ENCODE measurements around the gene PATL2. TPM values are rescaled to one million over a fixed set of nuclear protein-coding genes. Genes with fewer than 3 reads are reported as not detected.
"Not testable (repeated sequence)": the region's sequence is repeated elsewhere in the genome, so short reads cannot be mapped to it uniquely, and the experiment has no call there.

PATL2 gene
- total and polyA plus RNA-seq, 2 donors = 0.57 to 1.7 TPM

GRCh38 chr15:44694416-44694815 is 16.7 kb downstream of the PATL2 start:
- no peak for DNase-seq (ENCODE audit: extremely low spot score)
- no peaks in the 10 kb centered on the region for H3K4me1 ChIP-seq (ENCODE audit: insufficient read depth)
- no peak overlapping the region for H3K27ac ChIP-seq (ENCODE audit: low read depth)
- 71% methylated on average over 4 of the region's 4 CpGs for WGBS
- H3K4me3 ChIP-seq (ENCODE audit: low read depth, low read length) = no peak overlapping the region
- H3K36me3 ChIP-seq (ENCODE audit: insufficient read depth) = no peaks in the 10 kb centered on the region

GRCh38 chr15:44692659-44693058 is 18.5 kb downstream of the PATL2 start:
- no peaks in the 10 kb centered on the region for H3K4me1 ChIP-seq (ENCODE audit: insufficient read depth)
- H3K4me3 ChIP-seq (ENCODE audit: low read depth, low read length) = no peak overlapping the region
- no peak for DNase-seq (ENCODE audit: extremely low spot score)
- no peaks in the 10 kb centered on the region for H3K36me3 ChIP-seq (ENCODE audit: insufficient read depth)
- WGBS = 94% methylated on average over 1 of the region's 1 CpG
- H3K27ac ChIP-seq (ENCODE audit: low read depth) = no peak overlapping the region

GRCh38 chr15:44690245-44690644 is 20.9 kb downstream of the PATL2 start:
- H3K36me3 ChIP-seq (ENCODE audit: insufficient read depth); H3K4me3 ChIP-seq (ENCODE audit: low read depth, low read length); H3K27ac ChIP-seq (ENCODE audit: low read depth); H3K4me1 ChIP-seq (ENCODE audit: insufficient read depth); DNase-seq (ENCODE audit: extremely low spot score): not testable (repeated sequence)
- 52% methylated on average over 1 of the region's 1 CpG for WGBS

GRCh38 chr15:44689318-44689717 is 21.8 kb downstream of the PATL2 start:
- not testable (repeated sequence) for H3K36me3 ChIP-seq (ENCODE audit: insufficient read depth); H3K27ac ChIP-seq (ENCODE audit: low read depth); H3K4me3 ChIP-seq (ENCODE audit: low read depth, low read length); DNase-seq (ENCODE audit: extremely low spot score); H3K4me1 ChIP-seq (ENCODE audit: insufficient read depth)
- 85% methylated on average over 2 of the region's 2 CpGs for WGBS

- not testable (repeated sequence) for H3K36me3 ChIP-seq (ENCODE audit: insufficient read depth); H3K27ac ChIP-seq (ENCODE audit: low read depth); H3K4me1 ChIP-seq (ENCODE audit: insufficient read depth); DNase-seq (ENCODE audit: extremely low spot score); H3K4me3 ChIP-seq (ENCODE audit: low read depth, low read length)
- 40% methylated on average over 8 of the region's 8 CpGs for WGBS
Observed at GRCh38 chr15:44682809-44683682, 28.1 kb downstream of the PATL2 start.

- H3K36me3 ChIP-seq (ENCODE audit: insufficient read depth) = no peaks in the 10 kb centered on the region
- H3K4me1 ChIP-seq (ENCODE audit: insufficient read depth) = no peaks in the 10 kb centered on the region
- no peak overlapping the region for H3K4me3 ChIP-seq (ENCODE audit: low read depth, low read length)
- H3K27ac ChIP-seq (ENCODE audit: low read depth) = no peak overlapping the region
- WGBS = 71% methylated on average over 2 of the region's 2 CpGs
- no peak for DNase-seq (ENCODE audit: extremely low spot score)
Observed at GRCh38 chr15:44682211-44682610, 28.9 kb downstream of the PATL2 start.

- H3K4me1 ChIP-seq (ENCODE audit: insufficient read depth) = no peaks in the 10 kb centered on the region
- no peak overlapping the region for H3K27ac ChIP-seq (ENCODE audit: low read depth)
- WGBS = 61% methylated on average over 7 of the region's 7 CpGs
- no peak for DNase-seq (ENCODE audit: extremely low spot score)
- H3K4me3 ChIP-seq (ENCODE audit: low read depth, low read length) = no peak overlapping the region
- H3K36me3 ChIP-seq (ENCODE audit: insufficient read depth) = no peaks in the 10 kb centered on the region
Observed at GRCh38 chr15:44676676-44677075, 34.4 kb downstream of the PATL2 start.

- Histone ChIP-seq H3K4me3 (ENCODE audit: low read depth, low read length) (no peak overlapping the region), H3K27ac (ENCODE audit: low read depth) (no peak overlapping the region), H3K4me1 (ENCODE audit: insufficient read depth) (no peaks in the 10 kb centered on the region), H3K36me3 (ENCODE audit: insufficient read depth) (no peaks in the 10 kb centered on the region)
- WGBS = 80% methylated on average over 5 of the region's 5 CpGs
- DNase-seq (ENCODE audit: extremely low spot score) = no peak
Observed at GRCh38 chr15:44675911-44676310, 35.2 kb downstream of the PATL2 start.

- WGBS = 95% methylated on average over 2 of the region's 2 CpGs
- H3K36me3 ChIP-seq (ENCODE audit: insufficient read depth) = no peaks in the 10 kb centered on the region
Observed at GRCh38 chr15:44673639-44674038, 37.5 kb downstream of the PATL2 start.

GRCh38 chr15:44670087-44670950 is 40.8 kb downstream of the PATL2 start:
- Histone ChIP-seq H3K36me3 (ENCODE audit: insufficient read depth) (no peaks in the 10 kb centered on the region), H3K4me3 (ENCODE audit: low read depth, low read length) (no peak overlapping the region), H3K4me1 (ENCODE audit: insufficient read depth) (no peaks in the 10 kb centered on the region), H3K27ac (ENCODE audit: low read depth) (no peak overlapping the region)
- DNase-seq (ENCODE audit: extremely low spot score) = no peak
- 84% methylated on average over 6 of the region's 6 CpGs for WGBS

More at GRCh38 chr15:44673639-44674038, 37.5 kb downstream of the PATL2 start:
- no peak for DNase-seq (ENCODE audit: extremely low spot score)
- H3K4me1 ChIP-seq (ENCODE audit: insufficient read depth) = no peaks in the 10 kb centered on the region
- H3K27ac ChIP-seq (ENCODE audit: low read depth) = no peak overlapping the region
- no peak overlapping the region for H3K4me3 ChIP-seq (ENCODE audit: low read depth, low read length)

- H3K27ac ChIP-seq (ENCODE audit: low read depth) = no peak overlapping the region
- H3K4me1 ChIP-seq (ENCODE audit: insufficient read depth) = no peaks in the 10 kb centered on the region
- H3K36me3 ChIP-seq (ENCODE audit: insufficient read depth) = no peaks in the 10 kb centered on the region
- no peak for DNase-seq (ENCODE audit: extremely low spot score)
- no peak overlapping the region for H3K4me3 ChIP-seq (ENCODE audit: low read depth, low read length)
- WGBS = 58% methylated on average over 2 of the region's 2 CpGs
Observed at GRCh38 chr15:44668921-44669320, 42.2 kb downstream of the PATL2 start.

GRCh38 chr15:44667039-44667360 is 44.1 kb downstream of the PATL2 start:
- no peak for DNase-seq (ENCODE audit: extremely low spot score)
- 58% methylated on average over 3 of the region's 3 CpGs for WGBS
- H3K4me3 ChIP-seq (ENCODE audit: low read depth, low read length) = no peak overlapping the region

GRCh38 chr15:44666210-44667038 is 44.7 kb downstream of the PATL2 start:
- Histone ChIP-seq H3K36me3 (ENCODE audit: insufficient read depth) (no peaks in the 10 kb centered on the region), H3K27ac (ENCODE audit: low read depth) (no peak overlapping the region), H3K4me3 (ENCODE audit: low read depth, low read length) (no peak overlapping the region), H3K4me1 (ENCODE audit: insufficient read depth) (no peaks in the 10 kb centered on the region)
- DNase-seq (ENCODE audit: extremely low spot score) = no peak
- WGBS = 56% methylated on average over 5 of the region's 5 CpGs

More at GRCh38 chr15:44667039-44667360, 44.1 kb downstream of the PATL2 start:
- Histone ChIP-seq H3K36me3 (ENCODE audit: insufficient read depth) (no peaks in the 10 kb centered on the region), H3K4me1 (ENCODE audit: insufficient read depth) (no peaks in the 10 kb centered on the region), H3K27ac (ENCODE audit: low read depth) (no peak overlapping the region)

Measured in urinary bladder (tissue), 4 donors.